ENCODE data around the gene ATP6V0B.

The ATP6V0B gene

GRCh38 chr1:43970502-43970901 lies 4.3 kb upstream of the ATP6V0B start:
- no peak for DNase-seq

DNA sequence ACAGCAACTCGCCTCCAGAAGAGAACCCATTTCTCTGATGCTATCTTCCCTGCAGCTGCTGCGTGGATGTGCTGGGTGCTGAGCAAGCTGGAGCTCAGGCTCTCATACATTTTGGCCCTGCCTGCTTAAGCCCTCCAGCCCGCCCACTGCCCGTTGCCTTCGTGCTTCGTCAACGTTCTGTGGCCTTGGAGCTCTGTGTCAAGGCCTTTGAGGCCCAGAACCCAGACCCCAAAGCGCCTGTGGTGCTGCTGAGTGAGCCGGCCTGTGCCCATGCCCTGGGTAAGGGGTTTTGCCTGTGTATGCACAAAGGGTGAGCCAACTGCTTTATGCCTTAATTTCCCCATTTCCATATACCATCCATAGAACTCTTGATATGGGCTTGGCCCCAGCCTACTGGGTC lies 3.8 kb upstream of the ATP6V0B start:
- no peak for DNase-seq

- no peak for DNase-seq
Measured at GRCh38 chr1:43971336-43971980, 3.3 kb upstream of the ATP6V0B start.

GRCh38 chr1:43973981-43974442 lies 748 bp upstream of the ATP6V0B start:
- DNase-seq: no peak

DNA sequence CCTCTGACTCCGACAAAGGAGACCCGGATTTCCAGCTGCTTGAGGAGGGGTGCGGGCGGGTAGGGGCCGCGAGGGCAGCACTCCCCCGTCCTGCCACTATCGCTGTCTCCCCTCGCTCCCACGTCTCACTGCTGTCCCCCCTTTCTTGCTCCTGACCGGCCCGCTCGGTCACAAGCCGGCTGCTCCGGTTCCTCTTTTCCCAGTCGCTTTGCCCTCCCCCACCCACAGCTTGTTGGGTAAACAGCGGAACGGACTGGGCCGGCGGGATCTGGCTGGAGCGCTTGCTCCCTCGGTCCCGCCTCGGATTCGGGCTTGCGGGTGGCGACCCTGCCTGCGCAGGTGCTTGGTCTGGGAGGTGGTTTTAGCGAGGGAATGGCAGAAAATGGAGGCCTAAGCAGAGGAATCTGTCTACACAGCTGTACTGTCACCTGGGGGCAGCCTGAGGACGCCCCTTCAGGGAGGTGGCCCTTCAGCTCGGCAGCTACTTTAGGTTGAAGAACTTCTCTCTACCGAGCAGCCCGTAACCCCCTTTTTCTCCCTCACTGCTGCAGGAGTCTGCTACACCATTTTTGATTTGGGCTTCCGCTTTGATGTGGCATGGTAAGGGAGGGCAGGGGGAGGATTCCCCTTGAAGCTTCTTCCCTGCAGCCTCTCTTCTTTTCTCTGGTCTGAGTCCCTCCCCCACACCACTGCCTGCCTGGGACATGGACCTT lies 645 bp downstream of the ATP6V0B start:
- no peak for DNase-seq

DNA sequence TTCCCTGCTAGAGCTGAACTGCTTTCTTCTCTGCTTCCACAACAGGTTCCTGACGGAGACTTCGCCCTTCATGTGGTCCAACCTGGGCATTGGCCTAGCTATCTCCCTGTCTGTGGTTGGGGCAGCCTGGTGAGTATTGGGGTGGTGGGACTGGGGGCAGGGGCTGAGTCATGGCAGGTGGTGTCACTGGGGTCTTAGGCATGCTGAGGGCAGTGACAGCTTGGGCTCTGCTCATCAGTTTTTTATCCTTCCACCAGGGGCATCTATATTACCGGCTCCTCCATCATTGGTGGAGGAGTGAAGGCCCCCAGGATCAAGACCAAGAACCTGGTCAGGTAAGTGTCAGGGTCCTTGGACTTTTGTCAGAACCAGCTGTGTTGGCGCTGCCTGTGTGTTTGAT lies 1.3 kb downstream of the ATP6V0B start:
- no peak for DNase-seq

DNA sequence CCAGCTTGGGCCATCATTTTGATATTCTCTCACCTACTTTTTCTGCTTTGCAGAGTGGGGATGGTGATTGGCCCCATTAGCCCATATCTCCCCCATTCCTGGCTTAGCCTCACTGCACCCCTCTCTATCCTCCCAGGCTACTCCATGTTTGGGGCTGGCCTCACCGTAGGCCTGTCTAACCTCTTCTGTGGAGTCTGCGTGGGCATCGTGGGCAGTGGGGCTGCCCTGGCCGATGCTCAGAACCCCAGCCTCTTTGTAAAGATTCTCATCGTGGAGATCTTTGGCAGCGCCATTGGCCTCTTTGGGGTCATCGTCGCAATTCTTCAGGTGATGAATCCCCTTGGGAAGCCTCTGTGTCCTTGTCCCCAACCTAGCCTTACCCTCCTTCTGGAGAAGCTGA lies 2.1 kb downstream of the ATP6V0B start:
- no peak for DNase-seq

DNA sequence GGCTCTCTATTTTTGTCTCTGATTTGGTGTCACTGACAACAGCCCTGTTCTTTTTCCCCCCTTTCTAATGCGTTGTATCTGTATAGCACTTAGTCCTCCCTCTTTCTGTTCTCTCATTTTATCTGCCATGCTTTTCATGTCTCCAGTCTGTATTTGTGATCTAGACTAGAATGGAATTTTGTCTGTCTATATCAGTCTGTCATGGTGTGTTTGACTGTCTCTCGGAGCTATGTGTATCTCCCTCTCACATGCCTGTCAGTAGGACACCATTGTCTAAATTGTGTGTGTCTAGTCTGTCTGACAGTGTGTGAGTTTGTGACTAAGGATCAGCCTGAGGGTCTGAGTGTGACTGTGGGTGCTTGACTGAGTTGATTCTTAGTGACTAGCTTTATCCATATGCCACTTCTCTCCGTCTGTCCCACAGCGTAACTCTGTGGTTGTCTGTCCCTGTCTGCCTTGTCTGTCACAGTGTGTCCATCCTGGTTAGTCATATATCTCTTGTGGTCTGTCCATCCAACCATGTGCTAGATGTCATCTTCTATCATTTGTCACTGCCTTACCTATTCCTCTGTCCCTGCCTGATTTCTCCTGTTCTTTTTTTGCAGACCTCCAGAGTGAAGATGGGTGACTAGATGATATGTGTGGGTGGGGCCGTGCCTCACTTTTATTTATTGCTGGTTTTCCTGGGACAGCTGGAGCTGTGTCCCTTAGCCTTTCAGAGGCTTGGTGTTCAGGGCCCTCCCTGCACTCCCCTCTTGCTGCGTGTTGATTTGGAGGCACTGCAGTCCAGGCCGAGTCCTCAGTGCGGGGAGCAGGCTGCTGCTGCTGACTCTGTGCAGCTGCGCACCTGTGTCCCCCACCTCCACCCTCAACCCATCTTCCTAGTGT lies 2.9 kb downstream of the ATP6V0B start:
- no peak for DNase-seq

DNA sequence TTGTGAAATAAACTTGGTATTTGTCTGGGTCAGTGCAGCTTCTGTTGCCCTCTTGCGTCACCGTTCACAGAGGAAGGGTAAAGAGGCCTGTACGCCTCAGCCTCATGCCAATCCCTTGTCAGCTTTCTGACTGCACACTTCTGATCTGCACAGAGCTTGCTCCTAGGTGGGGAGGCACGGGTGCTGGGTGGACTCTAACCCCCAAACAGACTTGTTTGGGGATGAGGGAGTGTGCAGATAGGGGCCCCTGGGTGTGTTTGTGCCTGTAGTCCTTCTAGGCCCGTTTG lies 3.4 kb downstream of the ATP6V0B start:
- no peak for DNase-seq

GRCh38 chr1:43978551-43979260 lies 3.9 kb downstream of the ATP6V0B start, which contains the start of gene B4GALT2:
TSS of gene B4GALT2 (plus strand) at chr1:43979210. CDS start at chr1:43981161, 1,951 bp downstream.
- no peak for DNase-seq

GRCh38 chr1:43979261-43979527 lies 4.4 kb downstream of the ATP6V0B start:
- DNase-seq: no peak

DNA sequence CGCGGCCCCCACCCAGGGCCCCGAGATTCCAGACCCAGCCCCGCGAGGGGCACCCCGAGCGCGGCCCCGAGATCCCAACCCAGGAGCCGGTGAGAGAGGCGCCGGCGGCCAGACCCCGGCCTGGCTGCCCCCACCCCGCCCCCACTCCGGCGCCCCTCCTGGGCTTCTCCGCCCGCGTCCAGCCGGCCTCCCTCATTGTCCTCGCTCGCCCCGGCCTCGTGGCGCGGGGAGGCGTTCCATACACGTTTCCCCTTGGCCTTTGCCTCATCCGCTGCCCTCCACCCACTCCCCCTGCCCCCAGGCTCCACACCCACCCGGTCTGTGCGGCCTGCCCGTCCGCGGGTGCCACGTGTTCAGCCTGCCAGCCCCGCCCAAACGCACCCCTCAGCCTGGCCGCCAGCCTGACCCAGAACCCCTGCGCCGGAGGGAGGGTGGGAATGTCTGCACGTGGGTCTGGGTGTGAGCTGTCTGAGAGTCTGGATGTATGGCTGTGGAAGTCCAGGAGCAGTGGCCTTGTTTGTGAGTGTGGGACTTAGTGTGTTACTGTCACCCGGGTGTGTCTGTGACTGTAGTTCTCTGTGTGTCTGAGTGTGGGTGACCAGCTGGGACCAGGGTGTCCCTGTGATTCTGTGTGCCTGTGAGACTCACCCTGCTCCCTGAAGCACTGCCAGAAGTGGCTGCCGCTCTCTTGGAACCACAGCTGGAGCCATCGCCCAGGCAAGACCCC lies 4.9 kb downstream of the ATP6V0B start:
- no peak for DNase-seq

DNA sequence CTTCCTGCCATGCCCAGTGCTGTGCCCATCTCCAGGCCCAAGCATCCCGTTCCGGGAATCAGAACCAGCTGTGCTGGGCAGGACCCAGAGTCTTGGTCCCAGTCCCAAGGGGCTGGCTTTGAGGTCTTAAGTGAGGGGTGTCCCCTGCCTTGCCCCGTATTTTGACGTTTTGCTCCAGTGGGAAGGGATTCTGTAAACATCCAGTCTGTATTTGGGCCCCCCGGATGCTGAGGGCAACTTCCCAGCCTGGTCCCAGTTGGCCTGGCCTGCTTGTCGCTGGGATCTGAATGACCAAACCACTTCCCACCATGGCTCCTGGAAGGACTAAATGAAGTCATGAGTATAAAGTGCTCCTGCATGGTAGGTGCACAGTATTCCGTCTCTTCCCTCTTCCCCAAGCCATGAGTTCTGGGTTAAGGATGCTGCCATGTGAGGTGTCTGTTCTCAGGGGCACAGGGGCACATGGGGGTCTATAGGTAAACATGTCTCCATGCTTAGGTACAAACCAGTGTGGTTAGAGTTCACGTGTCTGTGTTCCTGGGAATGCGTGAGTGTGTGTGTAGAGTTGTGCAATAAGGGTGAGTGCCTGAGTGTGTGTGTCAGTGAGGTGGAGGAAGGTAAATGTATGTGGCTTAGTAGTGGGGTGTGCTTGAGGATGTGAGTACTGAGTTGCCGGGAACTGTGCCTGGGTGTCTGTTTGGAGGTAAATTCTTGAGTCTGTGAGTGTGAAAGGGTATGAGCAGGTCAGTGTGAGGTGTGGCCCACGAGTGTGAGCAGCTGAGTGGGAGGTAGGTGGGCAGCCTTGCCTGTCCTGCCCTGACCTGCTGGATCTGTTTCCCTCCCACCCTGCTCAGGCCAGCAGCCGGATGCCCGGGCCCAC lies 5.7 kb downstream of the ATP6V0B start:
- DNase-seq: no peak

- DNase-seq: no peak
Measured at GRCh38 chr1:43981135-43981491, 6.4 kb downstream of the ATP6V0B start.

- DNase-seq: no peak
Measured at GRCh38 chr1:43981636-43982035, 6.9 kb downstream of the ATP6V0B start.

GRCh38 chr1:43982241-43982640 lies 7.5 kb downstream of the ATP6V0B start:
- DNase-seq: no peak

GRCh38 chr1:43982808-43983207 lies 8.0 kb downstream of the ATP6V0B start:
- no peak for DNase-seq

DNA sequence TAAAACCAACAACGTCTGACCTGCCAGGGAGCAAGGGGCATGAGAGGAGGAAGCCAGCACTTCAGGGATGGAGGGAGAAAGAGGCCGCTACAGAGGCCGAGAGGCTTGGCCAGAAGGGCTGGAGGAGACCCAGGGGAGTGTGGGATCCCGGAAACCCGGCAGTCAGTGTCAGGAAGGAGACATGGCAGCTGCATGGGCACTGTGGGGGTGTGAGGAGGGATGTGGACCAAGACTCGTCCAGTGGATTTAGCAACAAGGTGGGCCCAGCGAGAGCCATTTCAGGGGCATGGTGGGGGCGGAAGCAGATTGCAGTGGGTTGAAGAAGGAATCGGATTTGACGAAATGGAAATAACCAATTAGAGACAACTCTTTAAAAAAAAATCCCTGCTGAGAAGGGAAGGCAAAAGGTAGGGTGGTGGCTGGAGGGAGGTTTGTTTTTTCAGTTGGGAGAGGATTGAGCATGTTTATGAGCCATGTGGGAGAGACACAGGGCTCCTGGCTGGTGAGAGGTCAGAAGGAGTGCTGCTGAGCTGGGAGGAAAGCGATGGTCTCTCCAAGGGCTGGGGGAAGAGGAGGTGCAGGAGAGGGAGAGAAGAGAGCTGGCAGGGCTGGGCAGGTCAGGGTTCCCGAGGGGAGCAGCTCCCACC lies 8.6 kb downstream of the ATP6V0B start:
- no peak for DNase-seq

GRCh38 chr1:43984855-43985254 lies 10.1 kb downstream of the ATP6V0B start:
- DNase-seq: no peak

GRCh38 chr1:43985984-43986595 lies 11.3 kb downstream of the ATP6V0B start:
- no peak for DNase-seq

GRCh38 chr1:43986712-43987111 lies 12.0 kb downstream of the ATP6V0B start:
- no peak for DNase-seq
